ENCODE results near the gene MAGEA9B. TPM values are rescaled to one million over a fixed set of nuclear protein-coding genes. Genes with fewer than 3 reads are reported as not detected.

Gene MAGEA9B
- total RNA-seq, 1 experiment from 2014 or later: 0.47 TPM

DNA sequence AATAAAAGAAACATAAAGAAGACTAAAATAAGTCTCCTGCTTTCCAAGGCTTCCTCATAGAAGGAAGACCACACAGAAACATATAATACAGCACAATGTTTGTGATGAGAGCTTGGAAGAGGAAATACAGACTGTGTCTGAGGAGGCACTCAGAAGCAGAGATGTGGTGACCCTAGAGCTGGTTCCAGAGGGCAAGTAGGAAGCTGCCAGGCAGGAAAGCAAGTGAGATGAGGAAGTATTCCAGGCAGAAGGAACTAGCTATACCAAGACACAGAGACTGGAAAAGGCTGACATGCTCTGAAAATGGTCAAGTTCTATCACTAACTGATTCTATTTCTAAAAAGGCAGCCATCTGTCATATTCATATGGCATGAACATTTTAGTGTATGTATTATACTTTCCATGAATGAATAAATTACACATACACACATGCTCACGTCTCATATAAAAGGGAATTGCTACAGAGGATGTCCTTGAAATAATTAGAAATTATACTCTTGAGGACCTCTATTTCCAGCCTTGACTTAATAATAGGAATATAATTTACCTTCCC is 24.4 kb upstream of the MAGEA9B start:
- POLR2A ChIA-PET: no interaction called here

More for the DNA sequence above, 24.4 kb upstream of the MAGEA9B start:
- intact Hi-C loops (cut with micrococcal nuclease): no loop called here
- H3K36me3 ChIP-seq (ENCODE audit: control insufficient read depth in 1 of 2, insufficient read depth in 2 of 2, low read length in 2 of 2): no peaks in the 10 kb centered on the region
- no peak overlapping the region for H3K9ac ChIP-seq (ENCODE audit: low read length)
- H3K27ac ChIP-seq (ENCODE audit: low read depth, low read length): no peak overlapping the region
- TF ChIP-seq, protein P1, sequence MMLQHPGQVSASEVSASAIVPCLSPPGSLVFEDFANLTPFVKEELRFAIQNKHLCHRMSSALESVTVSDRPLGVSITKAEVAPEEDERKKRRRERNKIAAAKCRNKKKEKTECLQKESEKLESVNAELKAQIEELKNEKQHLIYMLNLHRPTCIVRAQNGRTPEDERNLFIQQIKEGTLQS (IDR thresholded peaks at IDR 0.05): no peak
- TF ChIP-seq RAD21 (IDR thresholded peaks at IDR 0.05; ENCODE audit: low read depth) (no peak), ZFX (IDR thresholded peaks at IDR 0.05) (no peak), CEBPB (IDR thresholded peaks at IDR 0.05; ENCODE audit: low read depth) (no peak), POLR2A (IDR thresholded peaks at IDR 0.05; ENCODE audit: borderline replicate concordance, extremely low read depth, insufficient read depth, insufficient read length) (no peak), ELF1 (IDR thresholded peaks at IDR 0.05; ENCODE audit: borderline replicate concordance, low read depth) (no peak), ZNF274 (IDR thresholded peaks at IDR 0.05; ENCODE audit: low read depth, low read length) (no peak), EZH2 (IDR thresholded peaks at IDR 0.05) (no peak), SP1 (IDR thresholded peaks at IDR 0.05; ENCODE audit: low read depth) (no peak), FOSL1 (IDR thresholded peaks at IDR 0.05; ENCODE audit: low read depth) (no peak)
- TF ChIP-seq, protein P2, sequence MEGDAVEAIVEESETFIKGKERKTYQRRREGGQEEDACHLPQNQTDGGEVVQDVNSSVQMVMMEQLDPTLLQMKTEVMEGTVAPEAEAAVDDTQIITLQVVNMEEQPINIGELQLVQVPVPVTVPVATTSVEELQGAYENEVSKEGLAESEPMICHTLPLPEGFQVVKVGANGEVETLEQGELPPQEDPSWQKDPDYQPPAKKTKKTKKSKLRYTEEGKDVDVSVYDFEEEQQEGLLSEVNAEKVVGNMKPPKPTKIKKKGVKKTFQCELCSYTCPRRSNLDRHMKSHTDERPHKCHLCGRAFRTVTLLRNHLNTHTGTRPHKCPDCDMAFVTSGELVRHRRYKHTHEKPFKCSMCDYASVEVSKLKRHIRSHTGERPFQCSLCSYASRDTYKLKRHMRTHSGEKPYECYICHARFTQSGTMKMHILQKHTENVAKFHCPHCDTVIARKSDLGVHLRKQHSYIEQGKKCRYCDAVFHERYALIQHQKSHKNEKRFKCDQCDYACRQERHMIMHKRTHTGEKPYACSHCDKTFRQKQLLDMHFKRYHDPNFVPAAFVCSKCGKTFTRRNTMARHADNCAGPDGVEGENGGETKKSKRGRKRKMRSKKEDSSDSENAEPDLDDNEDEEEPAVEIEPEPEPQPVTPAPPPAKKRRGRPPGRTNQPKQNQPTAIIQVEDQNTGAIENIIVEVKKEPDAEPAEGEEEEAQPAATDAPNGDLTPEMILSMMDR (IDR thresholded peaks at IDR 0.05 in 2 of 3, conservative IDR thresholded peaks at IDR 0.05 in 1 of 3; ENCODE audit: borderline replicate concordance in 1 of 3, insufficient read depth in 1 of 3, low read depth in 2 of 3, low read length in 2 of 3): no peak
- ATAC-seq (no peak), DNase-seq (ENCODE audit: low read depth, low spot score) (no peak)
- no peaks in the 10 kb centered on the region for H3K9me3 ChIP-seq (ENCODE audit: control insufficient read depth in 1 of 2, insufficient read depth in 1 of 2, low read depth in 1 of 2, low read length in 2 of 2)
- ChIA-PET CTCF (no interaction called here), RAD21 (ENCODE audit: low non-redundant PET in 1 of 2, low total read pairs in 2 of 2, uncharacterized antibody in 2 of 2, unreplicated experiment in 2 of 2) (no interaction called here)
- H2AFZ ChIP-seq (ENCODE audit: low read depth, low read length, poor library complexity, severe bottlenecking): no peak overlapping the region
- peaks cover 7% of the 10 kb centered on the region for H3K79me2 ChIP-seq (ENCODE audit: insufficient read depth, low read length)
- H3K27me3 ChIP-seq (ENCODE audit: insufficient read depth, low read length): no peaks in the 10 kb centered on the region
- H4K20me1 ChIP-seq (ENCODE audit: insufficient read depth): no peaks in the 10 kb centered on the region
- no peaks in the 10 kb centered on the region for H3K9me2 ChIP-seq (ENCODE audit: insufficient read depth)
- H3K4me3 ChIP-seq (replicated peaks in 1 of 2; ENCODE audit: low read depth in 1 of 2, low read length in 2 of 2): no peak overlapping the region
- H3K4me2 ChIP-seq (ENCODE audit: low read length): no peak overlapping the region
- no peaks in the 10 kb centered on the region for H3K4me1 ChIP-seq (ENCODE audit: control insufficient read depth in 1 of 2, insufficient read depth in 2 of 2, low read length in 2 of 2)
- no TSS peak for BruUV-seq (replicated peaks)

All from HCT116 (cell line).